IPS DF 19.7 (cell line): ENCODE measurements around the gene NAXD.
A peak's percentile ranks its signal among the peaks of the same experiment; 100 is the strongest.
"Not testable (repeated sequence)": the region's sequence is repeated elsewhere in the genome, so short reads cannot be mapped to it uniquely, and the experiment has no call there.

Experiments used
- DNase-seq: peaks from one replicate; pipeline ENCODE4 v3.0.0-alpha.2; 2013; ENCODE audit warnings: low read depth, low spot score

NAXD gene

GRCh38 chr13:110643768-110644421, 28.6 kb downstream of the NAXD start:
- DNase-seq, result no peak

DNA sequence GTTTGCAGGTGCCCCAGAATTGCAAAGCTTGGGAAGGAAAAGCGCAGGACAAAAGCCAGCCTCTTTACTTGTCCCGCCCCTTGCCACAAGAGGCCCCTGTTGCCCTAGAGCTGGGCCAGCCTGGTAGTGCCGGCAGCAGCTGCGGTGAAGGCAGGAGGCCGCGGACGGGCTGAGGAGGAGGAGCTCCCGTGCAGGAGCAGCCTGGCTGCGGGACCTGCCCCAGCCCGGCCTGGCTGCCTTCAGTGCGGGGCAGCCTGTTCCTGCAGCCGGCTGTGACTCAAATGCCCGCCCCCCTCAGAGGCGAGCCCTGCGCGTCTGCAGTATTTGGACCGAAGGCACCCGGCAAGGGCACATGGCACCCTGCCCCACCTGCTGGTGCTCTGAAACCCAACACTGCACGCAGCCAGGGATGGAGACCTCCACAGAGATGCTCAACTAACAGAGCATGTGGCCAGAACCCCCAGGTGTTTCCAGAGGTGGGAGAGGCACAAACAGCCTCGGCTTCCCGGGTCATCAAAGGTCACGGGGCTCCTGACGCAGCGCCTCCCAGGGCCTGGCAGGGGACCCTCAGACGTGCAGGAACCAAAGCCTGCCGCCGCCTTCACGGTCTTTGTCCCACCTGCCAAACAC, 29.7 kb downstream of the NAXD start:
- DNase-seq, result peak; percentile 47

GRCh38 chr13:110645750-110646149, 30.4 kb downstream of the NAXD start:
- no peak for DNase-seq

DNA sequence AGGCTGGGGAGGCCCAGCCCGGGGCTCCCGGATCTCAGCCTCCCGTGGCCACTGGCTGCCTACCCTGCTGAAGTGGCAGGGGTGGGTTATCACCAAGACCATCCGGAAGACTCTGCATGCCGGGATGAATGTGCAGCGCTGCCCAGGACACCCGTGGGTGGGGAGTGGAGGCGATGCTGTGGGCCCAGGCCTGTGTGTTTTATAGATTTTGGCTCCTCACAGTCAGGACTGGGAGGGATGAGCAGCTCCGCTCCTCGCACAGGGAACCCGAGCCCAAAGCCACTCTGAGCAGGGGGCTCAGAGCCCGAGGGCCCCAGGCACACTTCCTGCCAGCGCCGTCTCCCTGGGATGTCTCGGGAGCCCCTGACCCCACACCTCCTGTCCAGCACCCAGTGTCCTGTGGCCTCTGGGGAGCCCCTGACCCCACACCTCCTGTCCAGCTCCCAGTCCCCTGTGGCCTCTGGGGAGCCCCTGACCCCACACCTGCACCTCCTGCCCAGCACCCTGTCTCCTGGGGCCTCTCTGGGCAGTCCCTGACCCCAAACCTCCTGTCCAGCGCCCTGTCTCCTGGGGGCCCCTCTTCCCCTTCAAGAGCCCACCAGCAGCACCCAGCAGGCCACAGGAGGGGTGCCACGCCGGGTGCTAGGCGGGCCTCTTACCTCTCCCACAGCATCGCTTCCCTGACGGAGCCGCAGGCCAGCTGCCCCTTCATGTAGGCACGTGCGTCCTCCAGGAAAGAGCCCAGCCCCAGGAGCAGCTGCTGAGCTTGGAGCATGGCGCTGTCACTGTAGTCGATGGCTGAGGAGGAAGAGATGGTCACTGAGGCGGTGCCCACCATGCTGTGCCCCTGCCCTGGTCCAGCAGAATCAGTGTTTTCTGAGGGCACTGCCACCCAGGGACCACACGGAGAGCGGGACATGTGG, 31.4 kb downstream of the NAXD start:
- DNase-seq, result no peak

DNA sequence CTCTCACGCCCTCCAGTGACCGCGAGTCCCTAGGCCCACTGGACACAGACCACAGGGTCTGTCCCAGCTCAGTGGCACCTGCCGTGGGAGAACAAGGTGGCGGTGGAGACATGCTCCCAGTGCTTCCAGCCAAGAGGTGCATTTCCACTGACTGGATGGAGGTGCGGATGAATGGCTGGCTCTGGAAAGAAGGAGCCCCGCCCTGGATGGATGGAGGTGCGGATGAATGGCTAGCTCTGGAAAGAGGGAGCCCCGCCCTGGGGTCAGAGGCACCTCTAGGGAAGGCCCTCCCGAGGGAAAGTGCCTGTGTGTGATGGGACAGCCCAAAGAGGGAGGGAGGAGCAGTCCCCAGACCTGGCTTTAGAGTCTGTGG, 32.0 kb downstream of the NAXD start:
- DNase-seq, result no peak

GRCh38 chr13:110648146-110648819, 32.9 kb downstream of the NAXD start:
- DNase-seq, result no peak

GRCh38 chr13:110648848-110649421, 33.6 kb downstream of the NAXD start:
- no peak for DNase-seq

GRCh38 chr13:110649551-110649950, 34.2 kb downstream of the NAXD start:
- no peak for DNase-seq

- no peak for DNase-seq
Measured at GRCh38 chr13:110650436-110650835, 35.1 kb downstream of the NAXD start.

GRCh38 chr13:110651271-110651670, 35.9 kb downstream of the NAXD start:
- DNase-seq, result no peak

GRCh38 chr13:110651726-110652230, 36.4 kb downstream of the NAXD start:
- DNase-seq, result no peak

DNA sequence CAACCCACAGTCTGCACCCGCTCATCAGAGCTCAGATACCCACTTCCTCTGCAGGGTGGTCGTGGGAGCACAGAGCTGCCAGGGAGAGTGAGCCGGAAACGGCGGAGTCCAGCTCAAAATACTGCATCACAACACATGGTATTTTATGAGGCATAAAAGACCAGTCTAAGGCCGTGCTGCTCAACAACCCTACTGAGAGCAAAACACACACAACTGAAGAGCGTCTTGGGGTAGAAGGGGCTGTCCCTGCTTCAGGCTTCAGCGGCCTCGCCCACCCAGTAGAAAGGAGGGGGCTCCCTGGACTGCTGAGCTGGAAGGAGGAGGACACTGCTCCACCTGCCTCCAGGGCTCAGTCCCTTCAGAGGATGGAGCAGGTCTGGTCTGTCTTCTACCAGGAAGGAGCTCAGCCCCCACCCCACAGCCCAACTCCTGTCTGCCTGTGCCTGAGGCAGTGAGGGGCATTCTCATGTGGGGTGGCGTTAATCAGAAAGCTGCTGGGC, 36.9 kb downstream of the NAXD start:
- no peak for DNase-seq

GRCh38 chr13:110652764-110653163, 37.4 kb downstream of the NAXD start:
- no peak for DNase-seq

- DNase-seq, result no peak
Measured at GRCh38 chr13:110653271-110653670, 37.9 kb downstream of the NAXD start.

DNA sequence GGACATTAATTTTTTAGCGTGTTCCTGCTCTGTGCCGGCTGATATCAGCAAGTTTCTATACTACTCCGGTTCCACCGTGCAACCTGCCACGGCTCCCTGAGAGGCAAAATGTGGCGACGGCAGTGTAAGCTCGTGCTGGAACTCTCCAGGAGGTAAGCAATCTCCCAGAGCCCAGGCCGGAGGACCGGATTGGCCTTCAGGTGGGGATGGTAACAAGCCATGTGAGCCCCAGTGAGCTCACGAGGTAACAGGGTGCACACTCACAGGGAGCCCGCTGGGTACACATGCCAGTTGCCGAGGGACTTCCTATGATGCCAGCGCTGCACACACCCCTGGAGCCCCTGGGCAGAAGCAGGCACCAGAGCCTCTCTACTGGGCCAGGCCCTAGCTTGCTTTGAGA, 38.5 kb downstream of the NAXD start:
- DNase-seq, result no peak

DNA sequence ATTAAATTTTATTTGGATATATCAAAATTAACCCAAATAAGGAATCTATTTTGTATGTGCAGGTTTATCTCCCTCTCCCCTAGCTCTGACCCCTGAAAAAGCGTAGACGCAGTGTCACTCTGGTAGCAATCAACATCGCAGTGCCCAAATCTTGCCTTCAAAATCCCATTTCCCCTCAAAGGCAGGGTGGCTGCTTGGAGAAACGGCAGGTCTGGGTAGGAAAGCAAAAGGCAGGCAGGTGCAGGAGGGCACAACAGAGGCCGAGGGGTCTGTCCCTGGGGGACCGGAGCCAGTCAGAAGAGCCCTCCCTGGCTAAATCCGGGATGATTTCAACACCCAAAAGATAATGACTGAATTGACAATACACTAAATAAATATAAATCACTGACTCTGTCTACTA, 41.9 kb downstream of the NAXD start:
- DNase-seq, result no peak

GRCh38 chr13:110658218-110658911, 43.0 kb downstream of the NAXD start:
- DNase-seq, result not testable (repeated sequence)

DNA sequence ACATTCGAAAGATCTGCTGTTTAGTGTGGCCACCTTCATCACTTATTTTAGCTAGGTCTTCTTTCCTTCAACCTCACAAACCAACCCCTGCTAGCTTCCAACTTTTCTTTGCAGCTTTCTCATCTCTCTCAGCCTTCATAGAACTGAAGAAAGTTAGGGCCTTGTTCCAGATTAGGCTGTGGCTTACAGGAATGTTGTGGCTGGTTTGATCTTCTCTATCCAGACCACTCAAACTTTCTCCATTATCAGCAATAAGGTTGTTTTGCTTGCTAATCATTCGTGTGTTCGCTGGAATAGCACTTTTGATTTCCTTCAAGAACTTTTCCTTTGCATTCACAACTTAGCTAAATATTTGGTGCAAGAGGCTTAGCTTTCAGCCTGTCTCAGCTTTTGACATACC, 45.9 kb downstream of the NAXD start:
- DNase-seq, result no peak

- DNase-seq, result no peak
Measured at GRCh38 chr13:110662091-110662490, 46.7 kb downstream of the NAXD start.

DNA sequence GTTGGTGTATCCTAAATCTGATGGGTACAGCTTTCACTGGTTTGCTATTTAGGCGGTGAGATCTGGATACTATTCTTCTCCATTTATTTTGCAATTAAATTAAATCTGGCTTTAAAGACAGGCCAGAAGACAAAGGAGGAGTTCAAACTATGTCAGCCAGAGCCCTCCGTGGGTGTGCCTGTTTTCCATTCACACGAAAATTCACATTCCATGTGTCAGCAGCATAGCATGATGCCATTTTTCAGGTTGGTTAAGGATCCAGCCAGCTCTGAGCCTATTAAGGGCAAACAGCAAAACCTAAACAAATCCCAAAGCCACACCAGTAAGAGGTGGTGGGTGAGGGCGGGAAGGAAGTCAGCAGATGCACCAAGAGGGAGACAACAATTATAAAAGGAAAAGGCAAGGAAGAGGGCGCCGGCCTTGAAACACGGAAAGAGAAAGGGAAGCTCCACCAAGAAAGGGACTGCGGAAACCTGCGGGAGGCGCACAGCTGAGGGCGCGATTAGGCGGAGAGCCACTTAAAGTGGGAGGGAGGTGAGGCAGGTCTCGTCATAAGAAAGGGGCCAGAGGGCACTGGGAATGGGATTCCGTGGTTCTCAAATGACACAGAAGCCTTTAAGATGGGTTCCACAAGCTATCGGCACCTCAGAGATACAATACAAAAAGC, 47.6 kb downstream of the NAXD start:
- DNase-seq, result no peak
